HepG2 (cell line): ENCODE results near the gene ADAM10. TPM values are rescaled to one million over a fixed set of nuclear protein-coding genes. Genes with fewer than 3 reads are reported as not detected.

Experiments
- ATAC-seq: fragments of 200-7000 bp; cut with Tn5 transposase; 3 replicates; pipeline ENCODE4 v1.9.1; 2020; ENCODE audit warnings: mild to moderate bottlenecking, moderate library complexity
- BruUV-seq: library from RNA; stranded (reverse); fragments of 400-500 nt; replicated peaks from 2 replicates; lab custom pipeline; 2021; lab: Mats Ljungman, UMichigan
- CTCF ChIA-PET: fragments of 300-600 bp; formaldehyde crosslinking; extraction: SDS; loops from one replicate; lab custom pipeline; 2021; ENCODE audit warnings: low total read pairs, inconsistent platforms, low intra/inter-chr PET ratio; lab: Yijun Ruan, JAX
- POLR2A ChIA-PET: fragments of 350-600 bp; sonication (Branson Sonifier 250); formaldehyde crosslinking; loops from one replicate; lab custom pipeline; 2020; ENCODE audit warnings: antibody characterized with exemption, inconsistent platforms; lab: Yijun Ruan, JAX
- DNase-seq: peaks from one replicate; pipeline ENCODE4 v3.0.0-alpha.2; 2015; ENCODE audit warnings: low spot score
- FAIRE-seq: peaks from 3 replicates; lab custom pipeline; 2011; peaks lifted over from hg19 to GRCh38; lab: Jason Lieb, UNC
- H2AFZ ChIP-seq: one replicate; pipeline ENCODE4 v1.6.1; 2011; ENCODE audit warnings: low read length, inconsistent platforms
- H3K27ac ChIP-seq: fragments of 300-600 bp; 3 replicates; pipeline ENCODE4 v1.8.0; 2011; ENCODE audit warnings: mixed run types, mild to moderate bottlenecking, mixed read lengths, low read length, inconsistent platforms; ENCODE audit not compliant: insufficient read depth; ENCODE audit errors: extremely low read length
- H3K27me3 ChIP-seq, 2 experiments: fragments of 200-600 bp in 1 of 2; 2 replicates in 1 of 2; 3 replicates in 1 of 2; pipeline versions ENCODE4 v1.6.0 to v1.8.0; 2011; ENCODE audit warnings: low read length in 2 of 2, mild to moderate bottlenecking in 2 of 2, moderate library complexity in 2 of 2, inconsistent platforms in 1 of 2; ENCODE audit not compliant: insufficient read depth in 2 of 2, control insufficient read depth in 1 of 2
- H3K36me3 ChIP-seq, 2 experiments: fragments of 200-600 bp in 1 of 2; replicated peaks in 1 of 2; 2 replicates in 1 of 2; 3 replicates in 1 of 2; pipeline versions ENCODE4 v1.5.1 to v1.8.0; 2011; ENCODE audit warnings: low read length in 2 of 2, inconsistent platforms in 1 of 2; ENCODE audit not compliant: insufficient read depth in 2 of 2, control insufficient read depth in 1 of 2
- H3K4me1 ChIP-seq: 2 replicates; pipeline ENCODE4 v1.5.1; 2012; ENCODE audit warnings: low read length, inconsistent platforms; ENCODE audit not compliant: insufficient read depth
- H3K4me2 ChIP-seq: 2 replicates; pipeline ENCODE4 v1.6.0; 2011; ENCODE audit warnings: low read depth, low read length, inconsistent platforms
- H3K4me3 ChIP-seq, 3 experiments: fragments of 200-600 bp in 1 of 3; sonication (generic), shearing (Covaris generic) in 1 of 3; replicated peaks in 1 of 3; 2 replicates each; pipeline ENCODE4 v1.5.1; 2011 to 2016; ENCODE audit warnings: low read length in 3 of 3, inconsistent platforms in 2 of 3, low read depth in 2 of 3, mild to moderate bottlenecking in 2 of 3, control low read depth in 1 of 3, mixed read lengths in 1 of 3; ENCODE audit not compliant: insufficient read depth in 1 of 3
- H3K79me2 ChIP-seq: one replicate; pipeline ENCODE4 v1.6.1; 2011; ENCODE audit warnings: low read length, inconsistent platforms; ENCODE audit not compliant: insufficient read depth
- H3K9ac ChIP-seq: 2 replicates; pipeline ENCODE4 v1.6.0; 2011; ENCODE audit warnings: mild to moderate bottlenecking, low read depth, low read length, inconsistent platforms; ENCODE audit not compliant: insufficient read depth
- H3K9me3 ChIP-seq: 2 replicates; pipeline ENCODE4 v1.5.1; 2012; ENCODE audit warnings: mild to moderate bottlenecking, low read length
- H4K20me1 ChIP-seq: 2 replicates; pipeline ENCODE4 v1.6.0; 2011; ENCODE audit warnings: inconsistent platforms, mild to moderate bottlenecking, low read length, moderate library complexity; ENCODE audit not compliant: insufficient read depth
- BRF2 ChIP-seq: sonication (generic); formaldehyde crosslinking; IDR thresholded peaks from 2 replicates; pipeline ENCODE4 v1.8.1; 2022; ENCODE audit warnings: mild to moderate bottlenecking, missing genetic modification reagents
- GFI1 ChIP-seq: sonication (generic); formaldehyde crosslinking; IDR thresholded peaks from 2 replicates; pipeline ENCODE4 v1.5.0; 2020; ENCODE audit warnings: missing genetic modification reagents, mild to moderate bottlenecking, borderline replicate concordance
- HDAC1 ChIP-seq: sonication (generic); formaldehyde crosslinking; IDR thresholded peaks from 2 replicates; pipeline ENCODE4 v1.5.1; 2020; ENCODE audit warnings: mild to moderate bottlenecking, missing genetic modification reagents
- HNF1A ChIP-seq, 2 experiments: sonication (generic) in 1 of 2; formaldehyde crosslinking in 1 of 2; IDR thresholded peaks; 2 replicates each; pipeline versions ENCODE4 v1.4.0 to v1.6.1; 2016 to 2020; ENCODE audit warnings: borderline replicate concordance in 1 of 2, low read depth in 1 of 2, mild to moderate bottlenecking in 1 of 2, missing genetic modification reagents in 1 of 2
- HOXD1 ChIP-seq: sonication (generic); formaldehyde crosslinking; IDR thresholded peaks from 2 replicates; pipeline ENCODE4 v1.5.0; 2020; ENCODE audit warnings: missing genetic modification reagents
- ISL2 ChIP-seq: sonication (generic); formaldehyde crosslinking; IDR thresholded peaks from 2 replicates; pipeline ENCODE4 v1.5.0; 2020; ENCODE audit warnings: missing genetic modification reagents
- KAT7 ChIP-seq: IDR thresholded peaks from 2 replicates; pipeline ENCODE4 v1.6.1; 2018; ENCODE audit warnings: borderline replicate concordance, missing compliant biosample characterization
- MIER2 ChIP-seq: IDR thresholded peaks from 2 replicates; pipeline ENCODE4 v1.6.1; 2016; ENCODE audit warnings: missing biosample characterization, missing genetic modification reagents
- MTF2 ChIP-seq: sonication (generic); formaldehyde crosslinking; IDR thresholded peaks from 2 replicates; pipeline ENCODE4 v1.5.0; 2020; ENCODE audit warnings: missing genetic modification reagents, borderline replicate concordance
- MXD4 ChIP-seq: IDR thresholded peaks from 2 replicates; pipeline ENCODE4 v1.6.1; 2016; ENCODE audit warnings: mild to moderate bottlenecking, missing biosample characterization, missing genetic modification reagents
- NAIF1 ChIP-seq: sonication (generic); formaldehyde crosslinking; IDR thresholded peaks from 2 replicates; pipeline ENCODE4 v1.5.0; 2020; ENCODE audit warnings: mild to moderate bottlenecking, missing genetic modification reagents, borderline replicate concordance
- NRL ChIP-seq: sonication (generic); formaldehyde crosslinking; IDR thresholded peaks from 2 replicates; pipeline ENCODE4 v1.5.0; 2020; ENCODE audit warnings: missing genetic modification reagents, mild to moderate bottlenecking, moderate library complexity, borderline replicate concordance
- PAF1 ChIP-seq: IDR thresholded peaks from 2 replicates; pipeline ENCODE4 v1.6.1; 2016; ENCODE audit warnings: missing genetic modification reagents, missing compliant biosample characterization
- PATZ1 ChIP-seq: sonication (generic); formaldehyde crosslinking; IDR thresholded peaks from 2 replicates; pipeline ENCODE4 v1.4.0; 2020; ENCODE audit warnings: missing genetic modification reagents
- SMAD1 ChIP-seq: sonication (generic); formaldehyde crosslinking; IDR thresholded peaks from 2 replicates; pipeline ENCODE4 v1.4.0; 2020; ENCODE audit warnings: missing genetic modification reagents, low read depth, mild to moderate bottlenecking, borderline replicate concordance
- SRSF1 ChIP-seq: fragments of 200-400 bp; formaldehyde crosslinking; optimal IDR thresholded peaks from 2 replicates; pipeline ENCODE3; 2017; ENCODE audit warnings: mild to moderate bottlenecking, low read depth, low read length, moderate library complexity
- TOPORS ChIP-seq: sonication (generic); formaldehyde crosslinking; IDR thresholded peaks from 2 replicates; pipeline ENCODE4 v1.8.0; 2023; ENCODE audit warnings: mild to moderate bottlenecking, missing genetic modification reagents
- ZNF567 ChIP-seq: sonication (generic); formaldehyde crosslinking; IDR thresholded peaks from 2 replicates; pipeline ENCODE4 v1.8.1; 2023; ENCODE audit warnings: mild to moderate bottlenecking, missing genetic modification reagents, borderline replicate concordance
- WGBS: methylation state at CpG from one replicate; pipeline ENCODE4 v1.1.6; 2017; ENCODE audit warnings: low lambda C conversion rate; 5-methylcytosine and 5-hydroxymethylcytosine counted together
- in situ Hi-C: cut with HindIII; loops from 2 replicates; pipeline ENCODE4 v1.10.0; 2017; ENCODE audit warnings: low pct_unique_long_range_greater_than_20kb; ENCODE audit not compliant: extremely low pct_ligation_motif_present
- intact Hi-C: fragments of 100-400 bp; cut with micrococcal nuclease; formaldehyde crosslinking; loops from one replicate; pipeline ENCODE4 v1.10.0; 2022; ENCODE audit not compliant: unreplicated experiment
- polyA plus RNA-seq, 8 experiments: library from polyadenylated mRNA; depleted of rRNA in 3 of 8; stranded (reverse) in 7 of 8; unstranded in 1 of 8; fragments of >200 nt; fragmentation: Illumina TruSeq in 4 of 8; extraction: Trizol in 4 of 8; gene quantifications; 2 replicates each; pipeline versions ENCODE4 v1.2.1 to v1.2.3, GENCODE V29; 2011 to 2016; ENCODE audit warnings: low read depth in 4 of 8, missing spikeins in 1 of 8, mixed read lengths in 1 of 8; ENCODE audit not compliant: insufficient read depth in 1 of 8
- total RNA-seq, 5 experiments: library from RNA; depleted of rRNA; stranded (reverse); fragments of >200 nt; fragmentation: Illumina TruSeq; extraction: Trizol; gene quantifications; 2 replicates each; pipeline ENCODE4 v1.2.3, GENCODE V29; 2016; ENCODE audit warnings: low read depth in 1 of 5

ADAM10 gene
- total and polyA plus RNA-seq, 2 of the 13 experiments (the other 11 are each of a cell fraction or from before 2014, with no cell fraction given): 92.7 to 125 TPM

GRCh38 chr15:58676766-58677165 lies 72.7 kb downstream of the ADAM10 start:
- FAIRE-seq (no peak), DNase-seq (no peak), ATAC-seq (no peak)
- CTCF ChIA-PET: no interaction called here
- in situ Hi-C loops: no loop called here
- Histone ChIP-seq H3K9ac (no peak overlapping the region), H3K4me2 (no peak overlapping the region), H3K4me1 (no peaks in the 10 kb centered on the region), H3K4me3 (no peak overlapping the region), H3K36me3 (peaks cover 8 to 22% of the 10 kb centered on the region in 2 experiments; a peak in 4 of 5 replicates), H3K79me2 (no peaks in the 10 kb centered on the region), H3K9me3 (no peaks in the 10 kb centered on the region), H3K27me3 (no peaks in the 10 kb centered on the region; a peak in 1 of 5 replicates), H4K20me1 (0 out of 2 replicates have a peak, but pooled peaks cover 2% of the 10 kb centered on the region), H2AFZ (no peak overlapping the region), H3K27ac (no peak overlapping the region)
- 93% methylated on average over 4 of the region's 4 CpGs for WGBS
- POLR2A ChIA-PET: no interaction called here
- intact Hi-C loops: loop anchor here (10.0 kb wide), 1 partner anchor 68 kb away; the partner anchor contains the start of gene ADAM10
- BruUV-seq: no TSS peak
- TF ChIP-seq SRSF1 (no peak), HNF1A (IDR thresholded peaks at IDR 0.05; ENCODE audit: low read depth) (no peak), HNF1A (CRISPR knock-in tag; IDR thresholded peaks at IDR 0.05; ENCODE audit: borderline replicate concordance) (no peak), MIER2 (CRISPR knock-in tag) (no peak), PAF1 (CRISPR knock-in tag) (no peak), HDAC1 (no peak), NRL (CRISPR knock-in tag) (no peak), MTF2 (CRISPR knock-in tag) (no peak), ISL2 (CRISPR knock-in tag) (no peak), GFI1 (no peak), PATZ1 (CRISPR knock-in tag) (no peak), NAIF1 (CRISPR knock-in tag) (no peak), BRF2 (CRISPR knock-in tag) (no peak), KAT7 (no peak), TOPORS (CRISPR knock-in tag) (no peak), HOXD1 (no peak), SMAD1 (CRISPR knock-in tag) (no peak), MXD4 (CRISPR knock-in tag) (no peak), ZNF567 (no peak)
